HepG2 (cell line): Measurements from ENCODE around the gene APOBEC3C.
"Not testable (repeated sequence)": the region's sequence is repeated elsewhere in the genome, so short reads cannot be mapped to it uniquely, and the experiment has no call there.

ENCODE experiments used
- ARNT2 ChIP-seq: sonication (generic); formaldehyde crosslinking; IDR thresholded peaks from 2 replicates; pipeline ENCODE4 v1.8.0; 2022; ENCODE audit warnings: mild to moderate bottlenecking, low read depth, missing genetic modification reagents, moderate library complexity
- BHLHE40 ChIP-seq: IDR thresholded peaks from 2 replicates; pipeline ENCODE4 v1.6.1; 2011; ENCODE audit warnings: low read length, improper control_type of control experiment
- HDAC6 ChIP-seq: fragments of 200-600 bp; sonication (generic); IDR thresholded peaks from 2 replicates; pipeline ENCODE4 v1.7.0; 2017; ENCODE audit warnings: mild to moderate bottlenecking, antibody characterized with exemption, low read length, low read depth
- KAT7 ChIP-seq: IDR thresholded peaks from 2 replicates; pipeline ENCODE4 v1.6.1; 2018; ENCODE audit warnings: borderline replicate concordance, missing compliant biosample characterization
- PHF20 ChIP-seq: sonication (generic); formaldehyde crosslinking; IDR thresholded peaks from 2 replicates; pipeline ENCODE4 v1.5.0; 2020; ENCODE audit warnings: mild to moderate bottlenecking, missing genetic modification reagents
- POLR2A ChIP-seq, 2 experiments: IDR thresholded peaks; 2 replicates each; pipeline ENCODE4 v1.6.1; 2011; ENCODE audit warnings: low read depth in 2 of 2, low read length in 2 of 2, mild to moderate bottlenecking in 1 of 2, moderate library complexity in 1 of 2; ENCODE audit not compliant: insufficient read depth in 1 of 2
- SRSF4 ChIP-seq: fragments of 200-400 bp; formaldehyde crosslinking; IDR thresholded peaks from one replicate; pipeline ENCODE4 v1.6.1; 2018; ENCODE audit warnings: mild to moderate bottlenecking, low read depth, low read length, moderate library complexity; ENCODE audit not compliant: poor library complexity, severe bottlenecking
- TAF15 ChIP-seq: fragments of 200-400 bp; formaldehyde crosslinking; IDR thresholded peaks from one replicate; pipeline ENCODE4 v1.6.1; 2018; ENCODE audit warnings: mild to moderate bottlenecking, low read depth, low read length; ENCODE audit not compliant: poor library complexity, severe bottlenecking
- TBX2 ChIP-seq: sonication (generic); formaldehyde crosslinking; IDR thresholded peaks from 2 replicates; pipeline ENCODE4 v1.5.0; 2020; ENCODE audit warnings: missing genetic modification reagents, mild to moderate bottlenecking, borderline replicate concordance
- TBX3 ChIP-seq: fragments of 450-650 bp; IDR thresholded peaks from 2 replicates; pipeline ENCODE4 v1.6.1; 2017; ENCODE audit warnings: antibody characterized with exemption, mild to moderate bottlenecking, inconsistent platforms, borderline replicate concordance
- ZBTB21 ChIP-seq: sonication (generic); formaldehyde crosslinking; IDR thresholded peaks from 2 replicates; pipeline ENCODE4 v1.4.0; 2020; ENCODE audit warnings: missing genetic modification reagents
- ZFP41 ChIP-seq: sonication (generic); formaldehyde crosslinking; IDR thresholded peaks from 2 replicates; pipeline ENCODE4 v1.4.0; 2020; ENCODE audit warnings: mild to moderate bottlenecking, missing genetic modification reagents, borderline replicate concordance
- ZNF232 ChIP-seq: sonication (generic); formaldehyde crosslinking; IDR thresholded peaks from 2 replicates; pipeline ENCODE4 v1.4.0; 2020; ENCODE audit warnings: missing genetic modification reagents, borderline replicate concordance
- TF ChIP-seq, protein P1 (sequence below): sonication (generic); formaldehyde crosslinking; IDR thresholded peaks from 2 replicates; pipeline ENCODE4 v1.5.0; 2020; ENCODE audit warnings: mild to moderate bottlenecking, missing genetic modification reagents, moderate library complexity

- TF ChIP-seq POLR2A (IDR thresholded peaks at IDR 0.05; ENCODE audit: insufficient read depth in 1 of 2, low read depth in 2 of 2, low read length in 2 of 2); TAF15; BHLHE40; TBX2; KAT7; ZBTB21 (CRISPR knock-in tag); SRSF4; ZNF232 (CRISPR knock-in tag); TBX3; PHF20 (CRISPR knock-in tag); ARNT2; HDAC6; ZFP41 (CRISPR knock-in tag): not testable (repeated sequence)
- TF ChIP-seq, protein P1, sequence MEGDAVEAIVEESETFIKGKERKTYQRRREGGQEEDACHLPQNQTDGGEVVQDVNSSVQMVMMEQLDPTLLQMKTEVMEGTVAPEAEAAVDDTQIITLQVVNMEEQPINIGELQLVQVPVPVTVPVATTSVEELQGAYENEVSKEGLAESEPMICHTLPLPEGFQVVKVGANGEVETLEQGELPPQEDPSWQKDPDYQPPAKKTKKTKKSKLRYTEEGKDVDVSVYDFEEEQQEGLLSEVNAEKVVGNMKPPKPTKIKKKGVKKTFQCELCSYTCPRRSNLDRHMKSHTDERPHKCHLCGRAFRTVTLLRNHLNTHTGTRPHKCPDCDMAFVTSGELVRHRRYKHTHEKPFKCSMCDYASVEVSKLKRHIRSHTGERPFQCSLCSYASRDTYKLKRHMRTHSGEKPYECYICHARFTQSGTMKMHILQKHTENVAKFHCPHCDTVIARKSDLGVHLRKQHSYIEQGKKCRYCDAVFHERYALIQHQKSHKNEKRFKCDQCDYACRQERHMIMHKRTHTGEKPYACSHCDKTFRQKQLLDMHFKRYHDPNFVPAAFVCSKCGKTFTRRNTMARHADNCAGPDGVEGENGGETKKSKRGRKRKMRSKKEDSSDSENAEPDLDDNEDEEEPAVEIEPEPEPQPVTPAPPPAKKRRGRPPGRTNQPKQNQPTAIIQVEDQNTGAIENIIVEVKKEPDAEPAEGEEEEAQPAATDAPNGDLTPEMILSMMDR (CRISPR knock-in tag): not testable (repeated sequence)
Measured at GRCh38 chr22:39013561-39013941, 506 bp upstream of the APOBEC3C start.
